A673 (cell line): Measurements from ENCODE around the gene LGI1. TPM values are rescaled to one million over a fixed set of nuclear protein-coding genes. Genes with fewer than 3 reads are reported as not detected.

Experiments used
- BruUV-seq: library from RNA; stranded (reverse); fragments of 400-500 nt; replicated peaks from 2 replicates; lab custom pipeline; 2021; lab: Mats Ljungman, UMichigan
- CTCF ChIA-PET: fragments of 300-600 bp; sonication (Branson Sonifier 250); formaldehyde crosslinking; loops from one replicate; lab custom pipeline; 2022; ENCODE audit warnings: antibody characterized with exemption; lab: Charles Lee
- POLR2A ChIA-PET: fragments of 300-600 bp; sonication (Branson Sonifier 250); formaldehyde crosslinking; loops from one replicate; lab custom pipeline; 2022; ENCODE audit warnings: antibody characterized with exemption; ENCODE audit not compliant: low non-redundant PET; lab: Charles Lee
- DNase-seq: peaks from one replicate; pipeline ENCODE4 v3.0.0-alpha.2; 2015; ENCODE audit warnings: low spot score
- H3K27ac ChIP-seq: fragments of 200-600 bp; sonication (generic); 2 replicates; pipeline ENCODE4 v1.5.1; 2016; ENCODE audit warnings: mixed run types, low read depth, mild to moderate bottlenecking, mixed read lengths, antibody characterized with exemption, low read length; ENCODE audit not compliant: poor library complexity, severe bottlenecking
- H3K27me3 ChIP-seq: fragments of 200-600 bp; sonication (generic); replicated peaks from 2 replicates; pipeline ENCODE4 v1.6.1; 2017; ENCODE audit warnings: mixed run types, low read depth, mild to moderate bottlenecking, mixed read lengths, antibody characterized with exemption, low read length; ENCODE audit not compliant: insufficient read depth, poor library complexity
- H3K36me3 ChIP-seq: fragments of 200-600 bp; sonication (generic); 2 replicates; pipeline ENCODE4 v1.6.1; 2016; ENCODE audit warnings: mixed run types, mild to moderate bottlenecking, mixed read lengths, antibody characterized with exemption, low read length; ENCODE audit not compliant: insufficient read depth, poor library complexity, severe bottlenecking
- H3K4me1 ChIP-seq: fragments of 200-600 bp; sonication (generic); 2 replicates; pipeline ENCODE4 v1.6.1; 2017; ENCODE audit warnings: mixed run types, mild to moderate bottlenecking, mixed read lengths, antibody characterized with exemption, low read length; ENCODE audit not compliant: insufficient read depth, poor library complexity, severe bottlenecking
- H3K4me3 ChIP-seq: fragments of 200-600 bp; sonication (generic); 2 replicates; pipeline ENCODE4 v1.5.1; 2016; ENCODE audit warnings: low read depth, mixed run types, mild to moderate bottlenecking, mixed read lengths, low read length; ENCODE audit not compliant: poor library complexity, severe bottlenecking
- H3K9me3 ChIP-seq: fragments of 200-600 bp; sonication (generic); 2 replicates; pipeline ENCODE4 v1.6.1; 2016; ENCODE audit warnings: mixed run types, low read depth, mild to moderate bottlenecking, mixed read lengths, antibody characterized with exemption, low read length; ENCODE audit not compliant: poor library complexity, severe bottlenecking
- CTCF ChIP-seq: fragments of 300-800, 200-600 bp; sonication (generic); conservative IDR thresholded peaks from 2 replicates; pipeline ENCODE4 v1.5.1; 2017; ENCODE audit warnings: low read depth, mild to moderate bottlenecking, antibody characterized with exemption, low read length, moderate library complexity, mixed read lengths
- EZH2 ChIP-seq: fragments of 200-600 bp; sonication (generic); IDR thresholded peaks from 2 replicates; pipeline ENCODE4 v1.6.1; 2017; ENCODE audit warnings: borderline replicate concordance, low read depth, mild to moderate bottlenecking, mixed read lengths, antibody characterized with exemption, low read length; ENCODE audit not compliant: poor library complexity, severe bottlenecking
- intact Hi-C: fragments of 100-400 bp; cut with micrococcal nuclease; formaldehyde crosslinking; loops from one replicate; pipeline ENCODE4 v1.10.0; 2022; ENCODE audit not compliant: unreplicated experiment
- total RNA-seq: library from RNA; stranded (reverse); gene quantifications from 2 replicates; pipeline ENCODE4 v1.2.3, GENCODE V29; 2021

LGI1 gene
- total RNA-seq, 1 experiment from 2014 or later = not detected

GRCh38 chr10:93788413-93789208 is 30.9 kb downstream of the LGI1 start:
- TF ChIP-seq CTCF (no peak), EZH2 (no peak)
- no peaks in the 10 kb centered on the region for H3K9me3 ChIP-seq
- ChIA-PET POLR2A (no interaction called here), CTCF (no interaction called here)
- H3K27ac ChIP-seq = no peak overlapping the region
- no peaks in the 10 kb centered on the region for H3K27me3 ChIP-seq
- H3K36me3 ChIP-seq = no peaks in the 10 kb centered on the region
- no peak overlapping the region for H3K4me3 ChIP-seq
- peaks cover 6% of the 10 kb centered on the region for H3K4me1 ChIP-seq
- BruUV-seq = no TSS peak
- intact Hi-C loops = no loop called here
- no peak for DNase-seq

DNA sequence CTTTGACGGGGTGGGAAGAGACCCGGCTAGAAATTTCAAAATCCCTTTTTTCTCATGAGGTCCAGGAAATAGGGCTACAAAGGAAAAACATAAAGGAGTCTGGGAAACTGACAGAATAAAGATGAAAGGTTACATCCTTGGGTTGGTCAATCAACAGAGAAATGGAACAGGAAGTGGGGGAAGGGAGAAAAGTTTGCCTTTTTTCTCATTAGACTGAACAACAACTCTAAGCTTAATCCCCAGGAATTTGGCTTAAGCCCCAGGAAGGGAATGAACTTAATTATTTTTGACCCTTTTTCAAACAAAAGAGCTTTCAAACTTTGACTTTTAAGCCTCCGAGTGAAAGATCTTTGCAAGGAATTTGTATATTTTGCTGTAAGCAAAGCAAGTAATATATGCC is 32.7 kb downstream of the LGI1 start:
- Histone ChIP-seq H3K4me3 (no peak overlapping the region), H3K9me3 (no peaks in the 10 kb centered on the region), H3K27me3 (no peaks in the 10 kb centered on the region), H3K27ac (no peak overlapping the region), H3K36me3 (no peaks in the 10 kb centered on the region), H3K4me1 (peaks cover 6% of the 10 kb centered on the region)
- peak; percentile 42 for DNase-seq
- POLR2A ChIA-PET = no interaction called here
- intact Hi-C loops = no loop called here
- CTCF ChIA-PET = no interaction called here
- TF ChIP-seq EZH2 (no peak), CTCF (no peak)
- no TSS peak for BruUV-seq

- Histone ChIP-seq H3K27ac (no peak overlapping the region), H3K4me1 (no peaks in the 10 kb centered on the region), H3K4me3 (no peak overlapping the region), H3K27me3 (peaks cover 15% of the 10 kb centered on the region), H3K9me3 (no peaks in the 10 kb centered on the region), H3K36me3 (no peaks in the 10 kb centered on the region)
- ChIA-PET POLR2A (no interaction called here), CTCF (no interaction called here)
- no peak for DNase-seq
- TF ChIP-seq CTCF = no peak
- TF ChIP-seq EZH2 = no peak
- BruUV-seq = no TSS peak
- intact Hi-C loops = no loop called here
These were observed 38.4 kb downstream of the LGI1 start for GRCh38 chr10:93796167-93796566.
